SHP77 (cell line): ENCODE data around the gene ITGA11.
A peak's percentile ranks its signal among the peaks of the same experiment; 100 is the strongest.

Experiments used
- DNase-seq, 2 experiments: peaks; one replicate each; lab custom pipeline; 2025; lab: John Stamatoyannopoulos, UW

The ITGA11 gene

DNA sequence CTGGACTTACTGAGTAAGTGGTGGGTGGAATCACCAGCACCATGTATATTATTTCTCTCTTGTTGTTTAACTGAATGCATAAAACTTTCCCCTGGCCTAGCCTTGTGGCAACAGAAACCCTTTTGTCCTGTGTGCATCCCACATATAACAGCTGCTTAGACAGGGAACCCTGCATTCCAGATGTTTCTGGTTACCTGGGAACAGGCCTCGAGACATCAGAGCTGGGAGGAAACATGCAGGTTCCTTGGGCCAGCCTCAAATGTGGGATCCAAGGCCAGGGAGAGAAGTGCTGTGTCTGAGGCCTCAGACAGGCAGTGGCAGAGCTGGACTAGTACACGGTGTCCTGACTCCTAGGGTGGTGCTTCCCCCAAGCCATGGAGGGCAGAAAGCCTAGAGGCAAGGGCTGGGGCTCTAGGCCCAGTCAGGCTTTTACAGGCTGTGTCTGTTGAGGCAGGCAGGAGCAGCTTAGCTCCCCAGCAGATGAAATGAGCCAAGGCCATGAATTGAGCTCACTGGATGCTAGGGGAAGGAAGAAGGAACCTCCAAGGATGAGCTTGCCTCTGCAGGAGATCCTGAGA lies 57.7 kb downstream of the ITGA11 start:
- no peak for DNase-seq

- DNase-seq = no peak
These were observed 58.9 kb downstream of the ITGA11 start for GRCh38 chr15:68373028-68373427.

DNA sequence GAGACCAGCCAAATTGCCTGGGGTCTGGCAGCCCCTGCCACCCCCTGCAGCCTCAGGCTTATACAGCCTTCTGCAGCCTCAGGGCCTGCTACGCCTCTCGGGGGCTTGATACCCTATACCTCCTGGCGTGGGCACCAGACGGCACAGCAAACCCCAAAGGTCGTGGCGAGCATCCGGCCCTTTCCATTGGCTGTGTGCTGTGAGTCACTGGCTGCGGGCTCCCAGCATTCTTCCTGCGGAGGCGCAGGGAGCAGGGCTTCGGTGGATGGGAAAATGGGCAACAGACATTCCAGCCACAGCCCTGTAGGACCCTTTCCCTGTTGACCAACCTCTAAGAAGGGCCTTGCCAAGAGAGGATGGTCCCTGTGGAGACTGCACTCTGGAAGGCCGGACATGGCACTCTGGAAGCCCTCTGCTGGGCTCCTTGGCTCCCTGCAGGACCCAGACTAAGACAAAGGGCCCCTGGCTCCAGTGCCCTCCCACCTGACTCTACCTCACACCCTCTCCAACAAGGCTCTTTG lies 59.6 kb downstream of the ITGA11 start:
- peak in 1 of 2 experiments; percentile 23 for DNase-seq

DNA sequence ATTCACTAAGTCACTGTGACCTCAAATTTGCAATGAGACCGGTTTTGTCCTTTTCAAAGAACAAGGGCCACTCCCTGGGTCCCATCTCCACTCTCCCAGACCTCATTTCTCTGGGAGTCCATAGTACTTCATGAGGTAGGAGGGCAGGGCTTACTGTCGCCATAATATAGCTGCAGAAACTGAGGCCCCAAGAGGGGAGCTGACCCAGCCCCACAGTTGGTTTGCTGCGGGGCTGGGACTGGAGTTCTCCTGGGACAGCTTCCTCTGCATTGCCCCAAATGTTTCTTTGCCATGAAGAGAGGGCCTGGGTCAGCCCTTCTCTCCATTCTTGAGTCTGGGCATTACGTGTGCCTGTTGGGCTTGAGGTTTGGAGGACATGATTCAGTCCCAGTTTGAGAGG lies 60.1 kb downstream of the ITGA11 start:
- DNase-seq = no peak

DNA sequence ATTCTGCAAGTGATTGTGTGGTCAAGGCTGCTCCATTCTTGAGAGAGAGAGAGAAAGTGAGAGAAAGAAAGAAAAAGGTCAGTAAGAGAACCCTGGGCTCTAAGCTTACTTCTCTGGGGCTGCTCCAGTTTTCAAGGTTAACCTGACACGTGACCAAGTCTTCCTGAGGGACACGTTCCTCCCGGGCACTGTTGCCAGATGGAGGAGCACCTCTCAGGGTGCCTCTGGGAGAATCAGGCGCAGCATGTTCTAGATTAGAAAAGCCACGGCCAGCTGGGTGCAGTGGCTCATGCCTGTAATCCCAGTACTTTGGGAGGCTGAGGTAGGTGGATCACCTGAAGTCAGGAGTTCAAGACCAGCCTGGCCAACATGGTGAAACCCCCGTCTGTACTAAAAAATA lies 60.8 kb downstream of the ITGA11 start:
- DNase-seq = no peak

- DNase-seq = no peak
These were observed 61.2 kb downstream of the ITGA11 start for GRCh38 chr15:68370768-68371151.

- no peak for DNase-seq
These were observed 61.8 kb downstream of the ITGA11 start for GRCh38 chr15:68369931-68370767.

DNA sequence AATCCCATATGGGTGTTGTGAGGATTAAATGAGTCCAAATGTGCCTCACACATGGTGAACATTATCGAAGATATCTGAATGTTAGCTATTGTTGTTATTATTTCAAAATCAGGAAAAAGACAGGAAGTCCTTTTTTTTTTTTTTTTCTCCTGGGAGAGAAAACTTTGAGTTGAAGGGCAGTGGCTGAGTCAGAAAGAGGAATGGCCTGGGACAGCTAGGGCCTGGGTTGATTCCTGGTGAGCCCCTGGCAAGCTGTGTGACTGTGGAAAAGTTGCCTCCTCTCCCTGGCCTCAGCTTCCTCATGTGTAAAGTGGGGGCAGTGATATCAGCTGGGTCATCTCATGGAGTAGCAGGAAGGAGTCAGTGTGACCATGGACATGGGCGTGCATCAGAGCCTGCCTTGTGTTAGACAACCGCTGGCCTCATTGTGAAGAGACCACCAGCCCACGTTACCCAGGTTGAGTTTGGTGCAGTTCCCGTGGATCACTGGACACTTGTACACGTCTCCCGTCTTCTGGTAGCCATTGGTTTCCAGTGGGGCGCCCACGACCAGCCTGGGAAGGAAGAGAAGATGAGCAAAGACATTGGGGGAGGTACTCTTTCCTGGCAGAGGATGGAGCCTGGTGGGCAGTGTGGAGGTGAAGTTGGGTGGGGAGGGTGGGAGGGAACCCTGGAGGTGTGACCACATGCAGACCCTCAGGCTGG lies 63.1 kb downstream of the ITGA11 start:
- DNase-seq = no peak

GRCh38 chr15:68367992-68368391 lies 64.0 kb downstream of the ITGA11 start:
- no peak for DNase-seq

GRCh38 chr15:68367226-68367625 lies 64.7 kb downstream of the ITGA11 start:
- no peak for DNase-seq

- no peak for DNase-seq
These were observed 65.6 kb downstream of the ITGA11 start for GRCh38 chr15:68366314-68366713.

DNA sequence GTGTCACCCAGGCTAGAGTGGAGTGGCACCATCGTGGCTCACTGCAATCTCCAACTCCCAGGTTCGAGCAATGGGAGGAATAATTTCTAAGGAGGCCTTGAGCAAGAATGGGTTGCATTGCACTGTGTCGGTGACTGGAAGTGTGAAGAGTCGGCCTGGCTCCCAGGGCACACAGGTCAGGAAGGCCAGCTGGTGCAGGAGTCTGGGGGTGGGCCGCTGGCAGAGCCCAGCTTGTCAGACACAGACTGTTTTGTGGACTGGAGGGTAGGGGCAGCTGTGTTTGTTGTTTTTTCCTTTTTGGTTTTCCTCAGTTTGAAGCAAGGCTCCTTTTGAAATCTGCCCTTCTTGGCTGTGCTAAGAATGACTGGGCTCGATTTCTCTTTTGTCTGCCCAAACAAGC lies 66.2 kb downstream of the ITGA11 start:
- DNase-seq = no peak

DNA sequence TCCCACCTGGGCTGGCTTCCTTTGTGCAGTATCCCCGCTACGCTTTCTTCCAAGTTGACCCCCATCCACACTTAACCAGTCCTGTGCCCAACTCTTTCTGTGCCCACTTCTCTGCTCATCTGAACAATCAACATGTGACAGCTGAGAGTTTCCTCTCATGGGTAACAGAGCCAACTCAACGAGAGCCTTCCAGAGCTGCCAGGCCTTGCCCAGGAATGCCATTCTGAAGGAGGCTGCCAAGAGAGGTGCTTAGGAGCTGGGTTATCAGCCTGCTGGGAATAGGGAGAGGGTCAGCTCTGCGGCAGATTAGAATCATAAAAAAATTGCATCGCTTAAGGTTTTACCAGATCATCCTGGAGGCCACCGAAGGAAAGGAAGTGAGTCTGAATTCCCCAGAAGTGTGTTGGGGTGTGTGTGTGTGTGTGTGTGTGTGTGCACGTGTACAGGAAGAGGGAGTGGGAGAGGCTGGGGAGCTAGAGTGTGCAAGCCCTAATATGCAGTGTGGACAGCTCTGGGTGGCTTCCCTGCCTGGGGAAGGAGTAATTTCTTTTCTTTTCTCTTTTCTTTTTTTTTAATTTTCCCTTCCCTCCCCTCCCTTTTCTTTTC lies 66.7 kb downstream of the ITGA11 start:
- DNase-seq = no peak

DNA sequence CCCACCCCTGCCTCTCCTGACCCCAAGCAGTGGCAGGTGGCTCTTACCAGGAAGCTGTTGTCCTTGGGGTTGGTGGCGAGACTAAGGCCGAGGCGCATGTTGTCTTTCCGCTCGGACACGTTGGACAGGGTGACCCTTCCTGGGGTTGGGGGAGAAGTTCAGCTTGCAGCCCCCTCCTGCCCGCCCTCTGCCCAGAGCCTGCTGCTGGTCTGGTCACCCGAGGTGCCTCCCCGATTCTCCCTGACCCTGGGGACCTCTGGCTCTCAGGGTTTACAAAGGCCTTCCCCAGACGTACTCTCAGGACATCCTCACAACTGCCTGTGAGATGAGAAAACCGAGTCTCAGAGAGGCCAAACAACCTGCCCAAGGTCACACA lies 67.3 kb downstream of the ITGA11 start:
- DNase-seq = no peak

- DNase-seq = no peak
These were observed 67.8 kb downstream of the ITGA11 start for GRCh38 chr15:68364028-68364659.

DNA sequence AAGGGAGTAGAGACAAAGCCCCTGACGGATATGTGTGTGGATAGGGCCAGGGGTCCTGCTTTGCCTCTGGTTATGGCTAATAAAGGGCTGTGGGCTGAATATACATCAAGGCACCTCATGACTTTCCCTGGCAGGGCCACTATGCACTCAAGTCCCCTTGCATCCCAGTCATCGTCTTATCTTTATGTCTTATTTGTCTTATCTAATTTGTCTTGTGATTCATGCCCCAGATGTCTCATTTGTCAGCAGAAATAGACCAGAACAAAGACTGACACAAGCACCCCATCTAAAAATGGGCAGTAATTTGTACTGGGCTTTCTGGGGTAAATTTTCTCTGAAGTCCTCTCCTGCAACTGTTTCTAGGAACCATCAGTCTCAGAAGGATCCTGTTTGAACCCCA lies 68.6 kb downstream of the ITGA11 start:
- no peak for DNase-seq

DNA sequence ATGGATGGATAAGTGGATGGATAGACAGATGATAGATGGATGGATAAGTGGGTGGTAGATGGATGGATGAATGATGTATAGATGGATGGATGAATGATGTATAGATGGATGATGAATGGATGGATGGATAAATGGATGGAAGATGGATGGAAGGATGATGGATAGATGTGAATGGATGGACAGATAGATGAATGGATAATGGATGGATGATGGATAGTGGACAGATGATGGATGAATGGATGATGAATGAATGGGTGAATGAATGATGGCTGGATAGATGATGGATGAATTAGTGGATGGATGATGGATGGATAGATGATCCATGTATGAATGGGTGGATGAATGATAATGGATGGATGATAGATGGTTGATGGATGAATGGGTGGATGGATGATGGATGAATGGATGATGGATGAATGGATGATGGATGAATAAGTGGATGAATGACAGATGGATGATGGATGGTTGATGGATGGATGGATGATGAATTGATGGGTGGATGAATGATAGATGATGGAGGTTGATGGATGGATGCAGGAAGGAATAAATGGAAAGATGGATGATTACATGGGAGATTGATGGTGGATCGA lies 69.3 kb downstream of the ITGA11 start:
- DNase-seq = no peak

DNA sequence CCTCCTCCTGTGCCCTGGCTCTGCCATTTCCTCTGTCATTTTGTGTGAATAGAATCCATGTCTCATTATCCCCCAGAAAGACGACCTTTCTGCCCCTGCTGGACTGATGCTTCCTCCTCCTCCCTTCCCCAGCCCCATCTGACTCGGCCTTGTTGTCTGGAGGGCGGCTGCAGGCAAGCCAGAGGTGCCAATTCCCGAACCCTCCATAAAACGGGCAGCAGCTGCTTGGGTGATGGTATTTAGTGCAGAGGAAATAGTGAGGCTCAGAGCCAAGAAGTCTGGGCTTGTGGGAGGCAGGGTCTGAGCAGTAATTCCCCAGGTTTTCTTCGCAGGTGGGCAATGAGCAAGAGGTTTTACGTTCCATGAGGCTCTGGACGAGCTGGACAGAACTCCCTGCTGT lies 71.2 kb downstream of the ITGA11 start:
- no peak for DNase-seq

DNA sequence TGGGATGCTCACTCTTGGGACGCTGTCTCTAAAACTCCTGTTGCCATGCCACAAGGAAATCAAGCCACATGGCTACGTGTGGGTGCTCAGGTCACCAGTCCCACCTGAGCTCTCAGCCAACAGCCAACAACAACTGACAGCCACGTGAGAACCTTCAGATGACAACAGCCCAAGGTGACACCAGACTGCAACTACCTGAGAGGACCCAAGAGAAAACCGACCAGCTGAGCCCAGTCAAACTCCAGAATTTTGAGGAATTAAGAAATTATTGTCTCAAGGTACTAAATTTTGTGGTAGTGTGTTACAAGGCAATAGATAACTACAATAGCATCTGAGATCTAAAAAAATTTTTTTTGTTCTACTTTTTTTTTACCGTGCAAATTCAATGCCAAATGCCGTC lies 75.2 kb downstream of the ITGA11 start:
- DNase-seq = no peak

- no peak for DNase-seq
These were observed 77.0 kb downstream of the ITGA11 start for GRCh38 chr15:68354923-68355322.

- no peak for DNase-seq
These were observed 77.7 kb downstream of the ITGA11 start for GRCh38 chr15:68354268-68354667.
